Fibroblast of peridontal ligament (primary cell): ENCODE results near the gene ACOT9.
"Not testable (repeated sequence)": the region's sequence is repeated elsewhere in the genome, so short reads cannot be mapped to it uniquely, and the experiment has no call there.

Experiments
- DNase-seq: peaks from one replicate; pipeline ENCODE4 v3.0.0-alpha.2; 2010; ENCODE audit errors: extremely low read depth

The ACOT9 gene

GRCh38 chrX:23765868-23766267, 22.8 kb upstream of the ACOT9 start:
- no peak for DNase-seq

GRCh38 chrX:23765449-23765848, 22.4 kb upstream of the ACOT9 start:
- no peak for DNase-seq

- DNase-seq = no peak
These were observed 21.3 kb upstream of the ACOT9 start for GRCh38 chrX:23764188-23764984.

- no peak for DNase-seq
These were observed 16.7 kb upstream of the ACOT9 start for GRCh38 chrX:23759821-23760220.

DNA sequence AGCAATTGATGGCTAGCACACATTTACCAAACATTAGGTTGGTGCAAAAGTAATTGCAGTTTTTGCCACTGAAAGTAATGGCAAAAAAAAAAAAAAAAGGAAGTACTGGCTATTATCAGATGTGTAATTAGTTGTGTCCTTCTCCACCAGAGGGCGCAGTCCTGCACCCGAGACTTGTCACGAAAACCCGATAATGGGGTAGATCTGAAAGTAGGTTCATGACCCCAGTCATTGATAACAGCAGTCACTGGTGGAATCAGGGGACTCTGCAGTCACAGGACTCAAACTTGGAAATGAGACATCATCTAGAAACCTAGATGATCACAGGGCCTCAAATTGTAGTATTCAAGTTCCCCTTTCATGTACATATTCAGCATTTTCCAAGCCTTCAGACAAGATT, 13.1 kb upstream of the ACOT9 start:
- DNase-seq = peak; percentile 48

- no peak for DNase-seq
These were observed 11.6 kb upstream of the ACOT9 start for GRCh38 chrX:23754664-23755063.

DNA sequence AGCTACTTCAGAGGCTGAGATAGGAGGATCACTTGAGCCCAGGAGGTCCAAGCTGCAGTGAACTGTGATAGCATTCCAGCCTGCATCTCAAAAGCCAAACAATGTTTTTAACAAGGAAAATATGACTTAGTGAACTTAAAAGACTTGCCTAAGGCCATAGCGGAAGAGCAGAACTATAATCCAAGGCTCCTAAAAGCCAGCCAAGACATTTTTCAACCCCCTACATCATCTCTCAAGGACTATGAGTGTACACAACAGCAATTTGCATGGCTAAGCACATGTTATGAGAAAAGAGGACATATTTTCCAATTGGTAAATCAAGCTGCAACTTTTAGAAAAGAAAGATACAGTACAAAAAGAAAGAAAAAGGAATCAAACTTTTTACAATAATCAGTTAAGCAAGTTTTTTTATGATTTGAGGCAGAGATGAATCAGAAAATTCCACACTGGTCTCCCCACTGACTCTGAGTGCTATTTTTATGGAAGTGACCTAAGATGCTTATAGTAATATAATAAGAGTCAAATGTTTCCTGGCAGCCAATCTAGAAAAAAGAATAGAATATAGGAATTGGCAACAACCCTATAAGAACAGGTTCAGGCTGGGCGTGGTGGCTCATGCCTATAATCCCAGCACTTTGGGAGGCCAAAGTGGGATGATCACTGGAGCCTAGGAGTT, 9.8 kb upstream of the ACOT9 start:
- DNase-seq = peak; percentile 86

- no peak for DNase-seq
These were observed 6.5 kb upstream of the ACOT9 start for GRCh38 chrX:23749576-23749975.

- DNase-seq = no peak
These were observed 6.1 kb upstream of the ACOT9 start for GRCh38 chrX:23749129-23749528.

DNA sequence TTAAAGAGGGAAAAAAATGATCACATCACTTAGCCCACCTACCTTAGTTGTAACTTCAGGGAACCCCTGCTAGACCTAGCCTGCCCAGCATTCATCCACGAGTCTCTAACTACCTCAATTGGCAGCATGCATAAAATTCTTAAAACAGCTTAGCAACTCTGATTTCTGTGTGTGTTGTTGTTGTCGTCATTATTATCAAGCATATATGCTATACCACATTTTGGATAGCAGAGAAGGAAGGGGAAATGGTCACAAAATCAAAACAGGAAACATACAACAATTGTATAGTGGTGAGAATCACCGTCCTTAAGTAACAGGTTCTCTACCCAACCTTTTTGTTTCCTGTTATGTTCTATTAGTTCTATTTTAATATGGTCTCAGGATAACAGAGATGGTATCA, 2.7 kb upstream of the ACOT9 start:
- no peak for DNase-seq

DNA sequence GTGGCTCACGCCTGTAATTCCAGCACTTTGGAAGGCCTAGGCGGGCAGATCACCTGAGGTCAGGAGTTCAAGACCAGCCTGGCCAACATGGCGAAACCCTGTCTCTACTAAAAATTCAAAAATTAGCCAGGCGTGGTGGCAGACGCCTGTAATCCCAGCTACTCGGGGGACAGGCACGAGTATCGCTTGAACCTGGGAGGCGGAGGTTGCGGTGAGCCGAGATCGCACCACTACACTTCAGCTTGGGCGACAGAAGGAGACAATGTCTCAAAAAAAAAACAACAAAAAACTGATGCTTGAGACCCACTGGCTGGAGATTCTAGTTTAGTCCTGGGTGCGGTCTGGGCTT, 521 bp upstream of the ACOT9 start:
- DNase-seq = not testable (repeated sequence)

- DNase-seq = peak; percentile 83
These were observed 841 bp downstream of the ACOT9 start for GRCh38 chrX:23742174-23742696.

GRCh38 chrX:23737413-23737812, 5.7 kb downstream of the ACOT9 start:
- DNase-seq = peak; percentile 64

DNA sequence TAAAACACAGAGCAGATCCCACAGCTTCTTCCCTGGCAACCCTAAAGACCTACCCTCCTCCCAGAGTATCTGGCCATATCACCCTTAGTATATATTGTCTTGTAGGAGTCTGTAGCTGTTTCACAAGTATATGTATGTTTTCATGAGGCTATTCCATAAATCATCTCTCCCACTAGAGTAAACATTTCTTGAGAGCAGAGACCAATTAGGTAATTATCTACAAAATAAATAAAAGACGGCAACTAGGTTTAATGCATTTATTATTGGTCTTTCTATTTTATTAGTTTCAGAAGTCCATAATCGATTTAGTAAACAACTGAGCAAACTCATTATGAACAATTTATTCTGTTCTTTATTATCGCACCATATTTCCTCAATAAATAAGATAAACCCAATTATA, 7.0 kb downstream of the ACOT9 start:
- no peak for DNase-seq

DNA sequence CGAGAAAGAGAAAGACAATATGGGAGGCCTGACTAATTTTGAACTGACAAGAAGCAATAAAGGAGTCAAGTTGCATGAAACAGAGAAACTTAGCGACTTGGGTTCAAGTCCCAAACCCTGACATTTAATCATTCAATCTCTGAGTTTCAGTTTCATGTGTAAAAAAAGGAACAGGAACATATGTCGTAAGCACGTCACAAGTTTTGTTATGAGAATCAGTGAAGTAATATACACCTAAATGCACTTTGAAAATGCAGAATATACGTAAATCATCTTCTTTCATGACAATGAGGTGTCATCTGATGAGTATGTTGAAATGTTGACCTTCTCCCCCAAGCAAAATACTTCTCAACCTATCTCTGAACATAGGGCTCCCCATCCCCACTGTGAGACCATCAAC, 10.4 kb downstream of the ACOT9 start:
- no peak for DNase-seq

- no peak for DNase-seq
These were observed 11.1 kb downstream of the ACOT9 start for GRCh38 chrX:23731951-23732350.

DNA sequence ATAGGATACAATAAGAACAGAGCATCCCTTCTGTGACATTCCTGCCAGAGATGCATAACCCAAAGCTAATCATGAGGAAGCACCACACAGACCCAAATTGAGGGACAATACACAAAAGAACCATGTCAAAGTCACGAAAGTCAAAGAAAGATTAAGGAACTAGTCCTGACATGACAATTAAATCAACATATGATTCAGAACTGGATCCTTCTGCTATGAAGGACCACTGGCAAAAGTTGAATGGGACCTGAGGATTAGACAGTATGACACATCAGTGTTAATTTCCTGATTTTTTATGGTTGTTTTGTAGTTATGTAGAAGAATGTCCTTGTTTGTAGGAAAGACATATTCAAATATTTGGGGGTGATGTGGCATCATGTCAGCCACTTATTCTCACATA, 13.9 kb downstream of the ACOT9 start:
- DNase-seq = no peak

DNA sequence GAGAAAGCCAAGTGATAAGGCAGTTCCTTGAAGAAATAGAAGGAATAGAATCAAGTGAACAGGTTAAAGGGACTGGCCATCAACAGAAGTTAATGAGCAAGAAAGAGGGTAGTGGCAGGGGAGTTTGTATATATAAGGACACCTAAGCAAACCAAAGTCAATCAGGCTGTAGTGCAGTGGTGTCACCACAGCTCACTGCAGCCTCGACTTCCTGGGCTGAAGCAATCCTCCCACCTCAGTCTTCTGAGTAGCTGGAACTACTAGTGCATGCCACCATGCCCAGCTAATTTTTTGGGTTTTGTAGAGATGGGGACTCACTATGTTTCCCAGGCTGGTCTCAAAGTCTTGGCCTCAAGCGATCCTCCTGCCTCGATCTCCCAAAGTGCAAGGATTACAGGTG, 15.9 kb downstream of the ACOT9 start:
- DNase-seq = no peak

GRCh38 chrX:23726191-23726590, 16.9 kb downstream of the ACOT9 start:
- no peak for DNase-seq

DNA sequence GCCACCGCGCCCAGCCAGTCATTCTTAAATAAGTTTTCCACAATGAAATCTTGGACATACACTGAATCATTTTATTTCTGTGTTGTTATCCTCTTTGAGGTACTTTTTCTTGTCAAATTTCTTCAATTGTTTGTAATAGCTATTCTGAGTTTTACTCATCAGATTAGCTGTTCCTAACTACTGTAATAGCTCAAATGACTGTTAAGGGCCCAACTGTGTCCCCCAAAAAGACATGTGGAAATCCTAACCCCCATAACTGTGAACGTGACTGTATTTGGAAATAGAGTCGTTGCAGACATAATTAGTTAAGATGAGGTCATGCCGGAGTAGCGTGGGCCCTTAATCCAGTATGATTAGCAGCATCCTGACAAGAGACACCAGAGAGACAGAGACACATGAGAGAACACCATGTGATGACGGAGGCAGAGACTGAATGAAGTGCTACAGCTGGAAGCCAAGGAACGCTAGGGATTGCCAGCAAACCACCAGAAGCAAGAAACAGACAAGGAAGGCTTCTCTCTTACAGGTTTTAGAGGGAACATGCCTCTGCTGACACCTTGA, 22.9 kb downstream of the ACOT9 start:
- no peak for DNase-seq

DNA sequence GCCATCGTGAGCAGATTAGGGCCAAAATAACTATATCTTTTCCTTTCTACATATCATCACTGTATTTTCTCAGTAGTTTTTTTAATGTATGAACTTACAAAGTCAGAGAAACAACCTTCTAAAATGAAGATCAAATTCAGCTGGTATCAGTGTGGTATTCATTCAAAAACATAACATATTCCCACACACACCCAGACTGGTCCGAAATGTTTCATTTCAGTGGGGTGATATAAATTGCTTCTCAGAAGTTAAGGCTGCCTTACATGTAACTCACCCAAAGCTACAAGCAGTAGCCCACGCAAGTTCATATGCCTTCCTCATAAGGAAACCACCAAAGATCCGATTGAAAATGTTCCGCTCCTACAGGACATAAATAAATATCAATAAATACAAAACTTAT, 37.8 kb downstream of the ACOT9 start:
- no peak for DNase-seq

DNA sequence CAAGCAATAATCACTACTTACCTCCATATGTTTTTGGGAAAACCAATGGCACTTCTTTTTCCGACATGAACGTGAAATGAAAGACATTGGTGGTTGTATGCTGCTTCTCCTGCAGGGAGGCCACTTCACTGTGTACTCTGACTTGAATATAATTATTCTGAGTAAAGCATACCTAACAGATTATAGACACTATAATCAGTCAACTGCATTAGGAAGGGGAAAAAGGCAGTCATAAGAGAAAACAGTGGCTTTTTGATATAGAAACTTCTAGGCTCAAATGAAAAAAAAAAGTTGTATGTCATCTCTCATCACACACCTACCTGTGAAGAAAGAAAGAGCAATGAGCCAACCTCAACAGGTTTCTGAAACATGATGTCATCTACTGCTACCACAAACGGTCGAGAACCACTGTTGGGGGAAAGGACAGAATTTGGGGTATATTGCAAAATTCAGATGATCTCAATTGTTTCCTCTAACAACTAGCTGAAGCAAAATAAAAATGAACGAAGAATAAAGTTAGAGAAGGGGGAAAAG, 38.3 kb downstream of the ACOT9 start:
- DNase-seq = no peak
